Measurements from ENCODE around the gene PDE11A. TPM values are rescaled to one million over a fixed set of nuclear protein-coding genes. Genes with fewer than 3 reads are reported as not detected.
A peak's percentile ranks its signal among the peaks of the same experiment; 100 is the strongest.

Gene PDE11A
- total and polyA plus RNA-seq, 2 donors from 2014 or later, result 0.58 to 0.82 TPM

DNA sequence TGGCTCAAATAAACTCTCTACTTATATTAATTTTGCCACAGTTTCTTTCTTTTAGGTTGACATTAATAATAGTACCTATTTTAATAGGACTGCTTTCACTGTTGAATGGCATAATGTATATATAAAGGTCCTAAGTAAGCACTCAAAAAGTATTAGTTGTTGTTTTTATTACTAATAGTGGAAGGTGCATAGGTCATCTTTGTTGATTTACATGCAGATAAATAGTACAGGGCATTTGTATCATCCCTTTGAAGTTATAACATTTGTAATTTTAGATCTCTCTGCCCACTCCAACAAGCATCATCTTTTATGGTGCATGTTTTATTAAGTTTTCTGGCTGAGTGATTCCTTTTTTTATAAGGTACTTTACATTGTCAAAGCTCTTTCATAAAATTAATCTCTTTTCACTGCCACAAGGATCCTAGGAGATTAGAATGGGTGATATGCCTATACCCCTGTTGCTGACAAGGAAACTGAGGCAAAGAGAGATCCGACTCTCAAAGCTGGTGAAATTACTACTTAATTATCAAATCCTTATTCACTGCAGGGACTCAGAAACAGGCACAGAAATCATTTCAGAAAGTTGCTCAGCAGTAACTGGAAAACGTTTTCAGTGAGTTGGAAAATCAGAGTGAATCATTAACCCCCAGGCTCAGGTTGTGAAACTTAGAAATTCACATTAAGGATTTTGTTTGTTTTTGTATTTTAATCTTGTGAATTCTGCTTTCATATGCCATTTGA is 380.4 kb downstream of the PDE11A start:
- TF ChIP-seq, protein P1, sequence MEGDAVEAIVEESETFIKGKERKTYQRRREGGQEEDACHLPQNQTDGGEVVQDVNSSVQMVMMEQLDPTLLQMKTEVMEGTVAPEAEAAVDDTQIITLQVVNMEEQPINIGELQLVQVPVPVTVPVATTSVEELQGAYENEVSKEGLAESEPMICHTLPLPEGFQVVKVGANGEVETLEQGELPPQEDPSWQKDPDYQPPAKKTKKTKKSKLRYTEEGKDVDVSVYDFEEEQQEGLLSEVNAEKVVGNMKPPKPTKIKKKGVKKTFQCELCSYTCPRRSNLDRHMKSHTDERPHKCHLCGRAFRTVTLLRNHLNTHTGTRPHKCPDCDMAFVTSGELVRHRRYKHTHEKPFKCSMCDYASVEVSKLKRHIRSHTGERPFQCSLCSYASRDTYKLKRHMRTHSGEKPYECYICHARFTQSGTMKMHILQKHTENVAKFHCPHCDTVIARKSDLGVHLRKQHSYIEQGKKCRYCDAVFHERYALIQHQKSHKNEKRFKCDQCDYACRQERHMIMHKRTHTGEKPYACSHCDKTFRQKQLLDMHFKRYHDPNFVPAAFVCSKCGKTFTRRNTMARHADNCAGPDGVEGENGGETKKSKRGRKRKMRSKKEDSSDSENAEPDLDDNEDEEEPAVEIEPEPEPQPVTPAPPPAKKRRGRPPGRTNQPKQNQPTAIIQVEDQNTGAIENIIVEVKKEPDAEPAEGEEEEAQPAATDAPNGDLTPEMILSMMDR (IDR thresholded peaks at IDR 0.05; ENCODE audit: borderline replicate concordance, extremely low read depth, insufficient read depth), result no peak
- Histone ChIP-seq H3K9me3 (ENCODE audit: control insufficient read depth in 2 of 3, insufficient read depth in 1 of 3, low read length in 3 of 3) (no peaks in the 10 kb centered on the region), H3K27me3 (ENCODE audit: control insufficient read depth, insufficient read depth, low read length) (no peaks in the 10 kb centered on the region), H3K27ac (ENCODE audit: low read depth in 2 of 2, low read length in 2 of 2) (peak overlapping the region; percentile 84 to 86), H3K36me3 (ENCODE audit: control insufficient read depth in 2 of 3, insufficient read depth in 3 of 3, low read length in 3 of 3) (no peaks in the 10 kb centered on the region), H3K4me1 (ENCODE audit: control insufficient read depth in 2 of 3, insufficient read depth in 2 of 3, low read depth in 1 of 3, low read length in 3 of 3) (peaks cover 5 to 18% (median 10%) of the 10 kb centered on the region in 3 donors), H3K4me3 (ENCODE audit: low read length in 3 of 3) (peak overlapping the region in 1 of 3 donors; percentile 29), H3K9ac (ENCODE audit: low read length in 3 of 3) (no peak overlapping the region)
- DNase-seq (peak in 2 of 5 donors; percentile 84 to 88), FAIRE-seq (peak; percentile 74)
- intact Hi-C loops (cut with DNase I), result no loop called here

DNA sequence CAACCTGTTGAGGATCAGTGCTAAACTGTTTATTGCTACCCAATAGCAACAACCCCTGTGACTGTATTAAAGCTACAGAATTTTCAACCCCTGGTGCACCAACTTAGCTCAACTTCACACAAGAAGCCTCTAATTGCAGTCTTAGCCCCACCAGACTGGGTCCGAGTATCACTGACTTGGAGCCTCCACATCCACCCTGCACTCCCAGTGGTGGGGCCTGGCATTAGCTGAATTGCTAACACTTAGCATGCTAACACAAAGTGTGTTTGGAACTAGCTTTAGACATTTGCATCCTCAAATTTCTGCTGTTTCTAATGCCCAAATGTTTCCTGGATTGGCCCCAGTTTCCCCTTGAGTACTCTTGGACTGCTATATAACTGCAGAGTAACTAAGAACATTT is 381.4 kb downstream of the PDE11A start:
- TF ChIP-seq, protein P1 (IDR thresholded peaks at IDR 0.05; ENCODE audit: borderline replicate concordance, extremely low read depth, insufficient read depth), result no peak
- DNase-seq (no peak), FAIRE-seq (no peak)
- peaks cover 5 to 18% (median 10%) of the 10 kb centered on the region in 3 donors for H3K4me1 ChIP-seq (ENCODE audit: control insufficient read depth in 2 of 3, insufficient read depth in 2 of 3, low read depth in 1 of 3, low read length in 3 of 3)
- intact Hi-C loops (cut with DNase I), result no loop called here
- no peak overlapping the region for H3K9ac ChIP-seq (ENCODE audit: low read length in 3 of 3)
- no peaks in the 10 kb centered on the region for H3K36me3 ChIP-seq (ENCODE audit: control insufficient read depth in 2 of 3, insufficient read depth in 3 of 3, low read length in 3 of 3)
- H3K27me3 ChIP-seq (ENCODE audit: control insufficient read depth, insufficient read depth, low read length), result no peaks in the 10 kb centered on the region
- H3K27ac ChIP-seq (ENCODE audit: low read depth in 2 of 2, low read length in 2 of 2), result peak overlapping the region in 1 of 2 donors; percentile 78
- no peak overlapping the region for H3K4me3 ChIP-seq (ENCODE audit: low read length in 3 of 3)
- H3K9me3 ChIP-seq (ENCODE audit: control insufficient read depth in 2 of 3, insufficient read depth in 1 of 3, low read length in 3 of 3), result no peaks in the 10 kb centered on the region

DNA sequence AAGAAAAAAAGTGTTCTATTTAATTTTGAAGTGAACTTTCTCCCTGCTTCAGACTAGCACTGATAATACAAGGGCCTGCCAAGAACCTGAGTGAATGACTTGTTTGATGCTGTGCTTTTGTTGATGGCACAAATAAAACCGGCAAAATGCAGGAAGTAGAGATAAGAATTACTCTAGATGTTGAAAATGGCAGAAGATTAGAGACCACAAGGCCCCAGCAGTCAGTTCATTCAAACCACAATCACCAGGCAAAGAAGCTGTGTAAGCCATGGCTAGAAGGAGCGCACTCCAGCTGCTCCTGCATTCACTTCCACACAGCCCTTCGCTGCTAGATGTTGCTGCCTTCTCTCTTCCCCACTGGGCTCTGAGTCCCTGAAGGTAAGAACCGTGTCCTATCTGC is 383.0 kb downstream of the PDE11A start:
- DNase-seq, result no peak

More for the DNA sequence above, 383.0 kb downstream of the PDE11A start:
- H3K36me3 ChIP-seq (ENCODE audit: control insufficient read depth in 2 of 3, insufficient read depth in 3 of 3, low read length in 3 of 3), result no peaks in the 10 kb centered on the region
- H3K27me3 ChIP-seq (ENCODE audit: control insufficient read depth, insufficient read depth, low read length), result no peaks in the 10 kb centered on the region
- TF ChIP-seq, protein P1 (IDR thresholded peaks at IDR 0.05; ENCODE audit: borderline replicate concordance, extremely low read depth, insufficient read depth), result no peak
- no peak for FAIRE-seq
- intact Hi-C loops (cut with DNase I), result no loop called here
- H3K27ac ChIP-seq (ENCODE audit: low read depth in 2 of 2, low read length in 2 of 2), result no peak overlapping the region
- H3K4me1 ChIP-seq (ENCODE audit: control insufficient read depth in 2 of 3, insufficient read depth in 2 of 3, low read depth in 1 of 3, low read length in 3 of 3), result peaks cover 5 to 18% (median 12%) of the 10 kb centered on the region in 3 donors
- H3K4me3 ChIP-seq (ENCODE audit: low read length in 3 of 3), result no peak overlapping the region
- H3K9ac ChIP-seq (ENCODE audit: low read length in 3 of 3), result no peak overlapping the region
- no peaks in the 10 kb centered on the region for H3K9me3 ChIP-seq (ENCODE audit: control insufficient read depth in 2 of 3, insufficient read depth in 1 of 3, low read length in 3 of 3)

Measured in kidney (tissue), 14 donors.